Breast epithelium (tissue), 4 donors: ENCODE results near the gene EXOSC2. TPM values are rescaled to one million over a fixed set of nuclear protein-coding genes. Genes with fewer than 3 reads are reported as not detected.

Source experiments
- DNase-seq, 2 donors: peaks; one replicate each; pipeline ENCODE4 v3.0.0-alpha.2; 2019; ENCODE audit warnings: low spot score in 2 of 2
- H3K27ac ChIP-seq, 2 donors: fragments of 200-600 bp; sonication (generic) in 1 of 2; one replicate each; pipeline ENCODE4 v1.5.1; 2016 to 2019; ENCODE audit warnings: mild to moderate bottlenecking in 1 of 2
- H3K27me3 ChIP-seq, 2 donors: fragments of 200-600 bp; sonication (generic) in 1 of 2; one replicate each; pipeline versions ENCODE4 v1.5.1 to v1.6.0; 2017 to 2019; ENCODE audit warnings: control low read depth in 1 of 2, mild to moderate bottlenecking in 1 of 2
- H3K36me3 ChIP-seq: fragments of 200-600 bp; one replicate; pipeline ENCODE4 v1.5.1; 2019
- H3K4me1 ChIP-seq, 2 donors: fragments of 200-600 bp; sonication (generic); one replicate each; pipeline ENCODE4 v1.5.1; 2016 to 2019; ENCODE audit warnings: control low read depth in 1 of 2
- H3K4me3 ChIP-seq, 3 donors: fragments of 200-600 bp; sonication (generic); 1 replicate in 2 of 3; 2 replicates in 1 of 3; pipeline ENCODE4 v1.5.1; 2016 to 2019; ENCODE audit warnings: mild to moderate bottlenecking in 3 of 3, moderate library complexity in 2 of 3
- H3K9me3 ChIP-seq, 2 donors: fragments of 200-600 bp; sonication (generic) in 1 of 2; one replicate each; pipeline ENCODE4 v1.5.1; 2016 to 2019; ENCODE audit warnings: control low read depth in 1 of 2
- CTCF ChIP-seq, 3 donors: fragments of 450-650 bp; IDR thresholded peaks; one replicate each; pipeline ENCODE4 v1.5.1; 2016 to 2017; ENCODE audit warnings: antibody characterized with exemption in 3 of 3, mild to moderate bottlenecking in 3 of 3, moderate library complexity in 3 of 3
- POLR2A ChIP-seq: fragments of 450-650 bp; IDR thresholded peaks from one replicate; pipeline ENCODE4 v1.6.1; 2016; ENCODE audit warnings: antibody characterized with exemption, mild to moderate bottlenecking, moderate library complexity
- POLR2AphosphoS5 ChIP-seq, 3 donors: sonication (generic); formaldehyde crosslinking; IDR thresholded peaks; one replicate each; pipeline ENCODE4 v1.6.1; 2017; ENCODE audit warnings: antibody characterized with exemption in 3 of 3
- intact Hi-C: fragments of 100-400 bp; cut with DNase I; formaldehyde crosslinking; loops from one replicate; pipeline ENCODE4 v1.15.1; 2023; ENCODE audit warnings: low total_unique reads
- total RNA-seq, 3 donors: library from RNA; depleted of rRNA; stranded (reverse); fragments of >200 nt; gene quantifications; one replicate each; pipeline ENCODE4 v1.1.0, GENCODE V29; 2016

Gene EXOSC2
- total RNA-seq, 3 donors from 2014 or later = 17.8 to 32.2 (median 30.2) TPM

- Histone ChIP-seq H3K4me3 (peak overlapping the region in 2 of 3 donors; percentile 40 to 70), H3K9me3 (peaks cover 0 to 3% of the 10 kb centered on the region in 2 donors), H3K36me3 (no peaks in the 10 kb centered on the region), H3K27ac (no peak overlapping the region), H3K27me3 (peaks cover 30 to 100% of the 10 kb centered on the region in 2 donors), H3K4me1 (peaks cover 22 to 34% of the 10 kb centered on the region in 2 donors)
- no peak for TF ChIP-seq CTCF (IDR thresholded peaks at IDR 0.05)
- intact Hi-C loops = loop anchor here (5.0 kb wide), 1 partner anchor 1004 kb away; no protein-coding TSS in a partner anchor
- DNase-seq = no peak
Observed at GRCh38 chr9:130661451-130662098, 32.0 kb upstream of the EXOSC2 start.

GRCh38 chr9:130662099-130662969 lies 31.2 kb upstream of the EXOSC2 start:
- no peaks in the 10 kb centered on the region for H3K36me3 ChIP-seq
- H3K4me3 ChIP-seq = peak overlapping the region in 1 of 3 donors; percentile 56
- peaks cover 0 to 3% of the 10 kb centered on the region in 2 donors for H3K9me3 ChIP-seq
- H3K27ac ChIP-seq = no peak overlapping the region
- intact Hi-C loops = loop anchor here (5.0 kb wide), 1 partner anchor 1005 kb away; no protein-coding TSS in a partner anchor
- TF ChIP-seq CTCF (IDR thresholded peaks at IDR 0.05) = no peak
- no peak for TF ChIP-seq POLR2AphosphoS5 (IDR thresholded peaks at IDR 0.05)
- no peak for TF ChIP-seq POLR2A
- peaks cover 22 to 34% of the 10 kb centered on the region in 2 donors for H3K4me1 ChIP-seq
- H3K27me3 ChIP-seq = peaks cover 30 to 100% of the 10 kb centered on the region in 2 donors
- no peak for DNase-seq

- peaks cover 30 to 100% of the 10 kb centered on the region in 2 donors for H3K27me3 ChIP-seq
- TF ChIP-seq POLR2AphosphoS5 (IDR thresholded peaks at IDR 0.05) (no peak), CTCF (IDR thresholded peaks at IDR 0.05) (no peak), POLR2A (no peak)
- intact Hi-C loops = loop anchor here (5.0 kb wide), 1 partner anchor 1006 kb away; no protein-coding TSS in a partner anchor
Observed at GRCh38 chr9:130662970-130663257, 30.7 kb upstream of the EXOSC2 start.

GRCh38 chr9:130663258-130663976 lies 30.2 kb upstream of the EXOSC2 start:
- peaks cover 30 to 100% of the 10 kb centered on the region in 2 donors for H3K27me3 ChIP-seq
- DNase-seq = no peak
- peak overlapping the region in 2 of 3 donors; percentile 20 to 56 for H3K4me3 ChIP-seq
- no peak for TF ChIP-seq POLR2A
- no peak for TF ChIP-seq POLR2AphosphoS5 (IDR thresholded peaks at IDR 0.05)
- TF ChIP-seq CTCF (IDR thresholded peaks at IDR 0.05) = no peak
- H3K4me1 ChIP-seq = peaks cover 22 to 34% of the 10 kb centered on the region in 2 donors
- no peaks in the 10 kb centered on the region for H3K36me3 ChIP-seq
- H3K27ac ChIP-seq = no peak overlapping the region
- H3K9me3 ChIP-seq = peaks cover 0 to 3% of the 10 kb centered on the region in 2 donors
- intact Hi-C loops = loop anchor here (5.0 kb wide), 1 partner anchor 1006 kb away; no protein-coding TSS in a partner anchor

More at GRCh38 chr9:130662970-130663257, 30.7 kb upstream of the EXOSC2 start:
- H3K36me3 ChIP-seq = no peaks in the 10 kb centered on the region
- H3K9me3 ChIP-seq = peaks cover 0 to 3% of the 10 kb centered on the region in 2 donors
- H3K4me1 ChIP-seq = peaks cover 22 to 34% of the 10 kb centered on the region in 2 donors
- DNase-seq = no peak
- H3K4me3 ChIP-seq = peak overlapping the region in 1 of 3 donors; percentile 56
- H3K27ac ChIP-seq = no peak overlapping the region
